Trophoblast cell (in vitro differentiated cells and primary cell): ENCODE measurements around the gene AGT.

Experiments used
- DNase-seq, 2 donors: peaks; one replicate each; pipeline ENCODE4 v3.0.0-alpha.2; 2016
- H2AFZ ChIP-seq: 2 replicates; pipeline ENCODE4 v1.6.1; 2013; ENCODE audit warnings: low read length, moderate library complexity, mild to moderate bottlenecking; ENCODE audit not compliant: insufficient read depth, poor library complexity
- H2AK5ac ChIP-seq: 2 replicates; pipeline ENCODE4 v1.6.1; 2013; ENCODE audit warnings: mild to moderate bottlenecking, low read length
- H2BK120ac ChIP-seq: 2 replicates; pipeline ENCODE4 v1.6.1; 2013; ENCODE audit warnings: low read length, mild to moderate bottlenecking, moderate library complexity; ENCODE audit not compliant: insufficient read depth, poor library complexity
- H2BK12ac ChIP-seq: 2 replicates; pipeline ENCODE4 v1.6.1; 2013; ENCODE audit warnings: mild to moderate bottlenecking, low read length, moderate library complexity
- H2BK5ac ChIP-seq: 2 replicates; pipeline ENCODE4 v1.6.1; 2013; ENCODE audit warnings: low read length, low read depth, moderate library complexity, mild to moderate bottlenecking; ENCODE audit not compliant: poor library complexity
- H3K14ac ChIP-seq: 2 replicates; pipeline ENCODE4 v1.6.1; 2013; ENCODE audit warnings: mild to moderate bottlenecking, low read length
- H3K18ac ChIP-seq: 2 replicates; pipeline ENCODE4 v1.6.1; 2013; ENCODE audit warnings: mild to moderate bottlenecking, low read length
- H3K23ac ChIP-seq: 2 replicates; pipeline ENCODE4 v1.6.1; 2013; ENCODE audit warnings: low read length
- H3K27ac ChIP-seq: 2 replicates; pipeline ENCODE4 v1.5.1; 2013; ENCODE audit warnings: low read depth, mild to moderate bottlenecking, inconsistent platforms, low read length, moderate library complexity
- H3K27me3 ChIP-seq: 2 replicates; pipeline ENCODE4 v1.6.1; 2013; ENCODE audit warnings: inconsistent platforms, mild to moderate bottlenecking, low read length, moderate library complexity; ENCODE audit not compliant: insufficient read depth
- H3K36me3 ChIP-seq, 2 experiments: 1 replicate in 1 of 2; 2 replicates in 1 of 2; pipeline ENCODE4 v1.6.1; 2013; ENCODE audit warnings: low read length in 2 of 2, mild to moderate bottlenecking in 2 of 2, moderate library complexity in 1 of 2; ENCODE audit not compliant: insufficient read depth in 2 of 2, control insufficient read depth in 1 of 2
- H3K4ac ChIP-seq: 2 replicates; pipeline ENCODE4 v1.6.1; 2013; ENCODE audit warnings: low read depth, mild to moderate bottlenecking, low read length, moderate library complexity
- H3K4me1 ChIP-seq, 2 experiments: 1 replicate in 1 of 2; 2 replicates in 1 of 2; pipeline ENCODE4 v1.6.1; 2013; ENCODE audit warnings: low read length in 2 of 2, mild to moderate bottlenecking in 2 of 2, moderate library complexity in 1 of 2; ENCODE audit not compliant: insufficient read depth in 2 of 2, control insufficient read depth in 1 of 2
- H3K4me2 ChIP-seq: 2 replicates; pipeline ENCODE4 v1.6.1; 2013; ENCODE audit warnings: inconsistent platforms, mild to moderate bottlenecking, low read length, moderate library complexity
- H3K4me3 ChIP-seq: 2 replicates; pipeline ENCODE4 v1.5.1; 2013; ENCODE audit warnings: mild to moderate bottlenecking, low read depth, low read length, inconsistent platforms
- H3K79me1 ChIP-seq: one replicate; pipeline ENCODE4 v1.6.1; 2013; ENCODE audit warnings: low read length
- H3K79me2 ChIP-seq: 2 replicates; pipeline ENCODE4 v1.6.1; 2013; ENCODE audit warnings: low read length, mild to moderate bottlenecking; ENCODE audit not compliant: control insufficient read depth, insufficient read depth, poor library complexity
- H3K9ac ChIP-seq: 2 replicates; pipeline ENCODE4 v1.6.1; 2013; ENCODE audit warnings: mild to moderate bottlenecking, low read length
- H3K9me3 ChIP-seq: 2 replicates; pipeline ENCODE4 v1.6.1; 2013; ENCODE audit warnings: low read depth, mild to moderate bottlenecking, control low read depth, inconsistent platforms, low read length; ENCODE audit not compliant: insufficient read depth
- H4K12ac ChIP-seq: 2 replicates; pipeline ENCODE4 v1.6.1; 2013; ENCODE audit warnings: low read depth, mild to moderate bottlenecking, low read length, moderate library complexity
- H4K8ac ChIP-seq: 2 replicates; pipeline ENCODE4 v1.6.1; 2013; ENCODE audit warnings: low read depth, mild to moderate bottlenecking, low read length, moderate library complexity
- H4K91ac ChIP-seq: one replicate; pipeline ENCODE4 v1.6.1; 2013; ENCODE audit warnings: low read depth, mild to moderate bottlenecking, low read length, moderate library complexity
- WGBS: extraction: QIAGEN DNeasy Blood & Tissue Kit; methylation state at CpG from one replicate; pipeline ENCODE4 v1.1.7; 2013; ENCODE audit warnings: missing lambda C conversion rate; ENCODE audit not compliant: insufficient read length, insufficient coverage; ENCODE audit errors: extremely low coverage; 5-methylcytosine and 5-hydroxymethylcytosine counted together

Gene AGT

GRCh38 chr1:230684998-230685397 is 28.9 kb downstream of the AGT start:
- no peak overlapping the region for H3K4me3 ChIP-seq
- no peak for DNase-seq
- no peak overlapping the region for H3K14ac ChIP-seq
- H3K23ac ChIP-seq, result no peak overlapping the region
- H3K4ac ChIP-seq, result no peak overlapping the region
- H3K9ac ChIP-seq, result no peak overlapping the region
- no peak overlapping the region for H3K27ac ChIP-seq
- no peak overlapping the region for H3K4me2 ChIP-seq
- no peak overlapping the region for H4K91ac ChIP-seq
- H4K12ac ChIP-seq, result no peak overlapping the region
- no peak overlapping the region for H4K8ac ChIP-seq
- H3K9me3 ChIP-seq, result peaks cover 2% of the 10 kb centered on the region
- H2BK12ac ChIP-seq, result no peak overlapping the region
- H2AFZ ChIP-seq, result no peak overlapping the region
- H3K79me2 ChIP-seq, result no peaks in the 10 kb centered on the region
- H2BK120ac ChIP-seq, result no peak overlapping the region
- H2AK5ac ChIP-seq, result no peak overlapping the region
- H3K4me1 ChIP-seq, result peaks cover 3% of the 10 kb centered on the region in 2 experiments
- no peaks in the 10 kb centered on the region for H3K27me3 ChIP-seq
- no peaks in the 10 kb centered on the region for H3K79me1 ChIP-seq
- WGBS, result no CpG with 5 or more reads among the region's 5 CpGs
- H3K36me3 ChIP-seq, result peaks cover 18 to 28% of the 10 kb centered on the region in 2 experiments
- no peak overlapping the region for H3K18ac ChIP-seq
- H2BK5ac ChIP-seq, result no peak overlapping the region

GRCh38 chr1:230684146-230684545 is 29.8 kb downstream of the AGT start:
- H3K27ac ChIP-seq, result no peak overlapping the region
- no peak overlapping the region for H2BK12ac ChIP-seq
- H4K12ac ChIP-seq, result no peak overlapping the region
- H3K36me3 ChIP-seq, result peaks cover 18 to 23% of the 10 kb centered on the region in 2 experiments
- no peaks in the 10 kb centered on the region for H3K27me3 ChIP-seq
- H3K23ac ChIP-seq, result no peak overlapping the region
- no peak overlapping the region for H4K91ac ChIP-seq
- WGBS, result no CpG with 5 or more reads among the region's 2 CpGs
- H3K14ac ChIP-seq, result no peak overlapping the region
- H3K4me3 ChIP-seq, result no peak overlapping the region
- no peaks in the 10 kb centered on the region for H3K9me3 ChIP-seq
- no peak overlapping the region for H2AK5ac ChIP-seq
- H2BK120ac ChIP-seq, result no peak overlapping the region
- no peaks in the 10 kb centered on the region for H3K79me1 ChIP-seq
- H2AFZ ChIP-seq, result no peak overlapping the region
- no peak overlapping the region for H3K18ac ChIP-seq
- H3K4me2 ChIP-seq, result no peak overlapping the region
- H3K4ac ChIP-seq, result no peak overlapping the region
- no peak overlapping the region for H2BK5ac ChIP-seq
- H3K4me1 ChIP-seq, result peaks cover 0 to 3% of the 10 kb centered on the region in 2 experiments
- no peak overlapping the region for H3K9ac ChIP-seq
- peak; percentile 21 to 54 for DNase-seq
- H4K8ac ChIP-seq, result no peak overlapping the region
- H3K79me2 ChIP-seq, result no peaks in the 10 kb centered on the region

GRCh38 chr1:230682882-230683610 is 30.9 kb downstream of the AGT start:
- no peak overlapping the region for H3K18ac ChIP-seq
- H3K79me1 ChIP-seq, result no peaks in the 10 kb centered on the region
- H3K14ac ChIP-seq, result no peak overlapping the region
- H4K12ac ChIP-seq, result no peak overlapping the region
- H4K91ac ChIP-seq, result no peak overlapping the region
- no peak overlapping the region for H3K9ac ChIP-seq
- H3K4ac ChIP-seq, result no peak overlapping the region
- no peaks in the 10 kb centered on the region for H3K79me2 ChIP-seq
- H2BK12ac ChIP-seq, result no peak overlapping the region
- no peak for DNase-seq
- no peak overlapping the region for H3K27ac ChIP-seq
- no CpG with 5 or more reads among the region's 9 CpGs for WGBS
- no peak overlapping the region for H2AFZ ChIP-seq
- H3K4me3 ChIP-seq, result no peak overlapping the region
- peaks cover 0 to 3% of the 10 kb centered on the region in 2 experiments for H3K4me1 ChIP-seq
- peaks cover 16 to 21% of the 10 kb centered on the region in 2 experiments for H3K36me3 ChIP-seq
- no peak overlapping the region for H3K23ac ChIP-seq
- no peak overlapping the region for H2BK120ac ChIP-seq
- H2AK5ac ChIP-seq, result no peak overlapping the region
- H4K8ac ChIP-seq, result no peak overlapping the region
- H3K4me2 ChIP-seq, result no peak overlapping the region
- H3K27me3 ChIP-seq, result no peaks in the 10 kb centered on the region
- H3K9me3 ChIP-seq, result no peaks in the 10 kb centered on the region
- no peak overlapping the region for H2BK5ac ChIP-seq

- Histone ChIP-seq H3K36me3 (peaks cover 16 to 21% of the 10 kb centered on the region in 2 experiments), H3K79me2 (no peaks in the 10 kb centered on the region), H3K9ac (no peak overlapping the region), H3K4me2 (no peak overlapping the region), H3K14ac (no peak overlapping the region), H4K8ac (no peak overlapping the region), H3K4me3 (no peak overlapping the region), H2BK5ac (no peak overlapping the region), H4K91ac (no peak overlapping the region), H4K12ac (no peak overlapping the region), H3K79me1 (no peaks in the 10 kb centered on the region), H2AFZ (no peak overlapping the region), H3K27me3 (no peaks in the 10 kb centered on the region), H3K23ac (no peak overlapping the region), H2AK5ac (no peak overlapping the region), H3K4ac (no peak overlapping the region), H3K4me1 (peaks cover 0 to 3% of the 10 kb centered on the region in 2 experiments), H2BK120ac (no peak overlapping the region), H2BK12ac (no peak overlapping the region), H3K27ac (no peak overlapping the region), H3K18ac (no peak overlapping the region), H3K9me3 (no peaks in the 10 kb centered on the region)
- DNase-seq, result no peak
- WGBS, result no CpG with 5 or more reads among the region's 3 CpGs
These were observed 31.6 kb downstream of the AGT start for GRCh38 chr1:230682274-230682673.
